ENCODE results near the gene WDR11. TPM values are rescaled to one million over a fixed set of nuclear protein-coding genes. Genes with fewer than 3 reads are reported as not detected.

The WDR11 gene
- total RNA-seq, 1 donor from 2014 or later: 61.2 TPM

DNA sequence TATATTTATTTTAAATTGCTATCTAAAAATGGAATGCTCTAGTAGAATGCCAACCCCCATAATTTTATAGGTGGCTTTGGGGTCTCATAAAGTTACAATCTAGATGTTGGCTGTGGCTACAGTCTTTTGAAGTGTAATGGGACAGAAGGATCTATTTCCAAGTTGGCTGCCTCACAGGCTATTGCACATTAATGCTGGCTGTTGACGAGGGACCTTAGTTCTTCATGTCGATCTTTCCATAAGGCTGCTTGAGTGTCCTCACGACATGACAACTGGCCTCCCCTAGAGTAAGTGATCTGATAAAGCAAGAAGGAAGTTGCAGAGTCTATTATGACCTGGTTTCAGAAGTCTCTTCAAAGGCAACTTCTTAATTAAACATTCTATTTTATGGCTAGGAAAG lies 36.3 kb downstream of the WDR11 start:
- H3K4me3 Mint-ChIP-seq (ENCODE audit: unreplicated experiment): no peak overlapping the region
- H3K27me3 Mint-ChIP-seq (ENCODE audit: unreplicated experiment): no peaks in the 10 kb centered on the region
- TF ChIP-seq, protein P1, sequence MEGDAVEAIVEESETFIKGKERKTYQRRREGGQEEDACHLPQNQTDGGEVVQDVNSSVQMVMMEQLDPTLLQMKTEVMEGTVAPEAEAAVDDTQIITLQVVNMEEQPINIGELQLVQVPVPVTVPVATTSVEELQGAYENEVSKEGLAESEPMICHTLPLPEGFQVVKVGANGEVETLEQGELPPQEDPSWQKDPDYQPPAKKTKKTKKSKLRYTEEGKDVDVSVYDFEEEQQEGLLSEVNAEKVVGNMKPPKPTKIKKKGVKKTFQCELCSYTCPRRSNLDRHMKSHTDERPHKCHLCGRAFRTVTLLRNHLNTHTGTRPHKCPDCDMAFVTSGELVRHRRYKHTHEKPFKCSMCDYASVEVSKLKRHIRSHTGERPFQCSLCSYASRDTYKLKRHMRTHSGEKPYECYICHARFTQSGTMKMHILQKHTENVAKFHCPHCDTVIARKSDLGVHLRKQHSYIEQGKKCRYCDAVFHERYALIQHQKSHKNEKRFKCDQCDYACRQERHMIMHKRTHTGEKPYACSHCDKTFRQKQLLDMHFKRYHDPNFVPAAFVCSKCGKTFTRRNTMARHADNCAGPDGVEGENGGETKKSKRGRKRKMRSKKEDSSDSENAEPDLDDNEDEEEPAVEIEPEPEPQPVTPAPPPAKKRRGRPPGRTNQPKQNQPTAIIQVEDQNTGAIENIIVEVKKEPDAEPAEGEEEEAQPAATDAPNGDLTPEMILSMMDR (IDR thresholded peaks at IDR 0.05; ENCODE audit: unreplicated experiment): no peak
- no peak overlapping the region for H3K27ac Mint-ChIP-seq (ENCODE audit: unreplicated experiment)
- H3K36me3 Mint-ChIP-seq (ENCODE audit: low read depth, unreplicated experiment): peaks cover 27% of the 10 kb centered on the region
- DNase-seq (ENCODE audit: low spot score): no peak
- no peaks in the 10 kb centered on the region for H3K9me3 Mint-ChIP-seq (ENCODE audit: unreplicated experiment)
- H3K4me1 Mint-ChIP-seq (ENCODE audit: unreplicated experiment): no peaks in the 10 kb centered on the region

DNA sequence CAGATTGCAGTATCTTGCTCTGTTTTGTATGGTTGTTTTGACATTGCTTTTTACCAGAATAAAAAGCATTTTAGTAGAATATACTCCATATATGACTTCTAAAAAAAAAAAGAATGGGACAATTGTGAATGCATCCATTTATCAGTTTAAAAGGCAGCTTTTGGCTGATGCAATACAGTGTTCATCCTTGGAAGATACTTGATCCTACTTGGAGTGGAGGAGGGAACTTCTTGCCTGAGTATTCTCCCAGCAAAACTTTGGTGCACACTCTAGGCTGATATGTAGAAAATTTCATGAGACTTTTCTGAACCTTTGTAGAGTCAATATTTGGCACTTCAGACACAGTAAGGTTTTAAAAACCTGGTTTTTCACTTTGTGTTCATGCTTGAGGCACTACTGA lies 40.2 kb downstream of the WDR11 start:
- Mint-ChIP-seq H3K9me3 (ENCODE audit: unreplicated experiment) (no peaks in the 10 kb centered on the region), H3K36me3 (ENCODE audit: low read depth, unreplicated experiment) (peaks cover 27% of the 10 kb centered on the region), H3K4me1 (ENCODE audit: unreplicated experiment) (no peaks in the 10 kb centered on the region), H3K27ac (ENCODE audit: unreplicated experiment) (no peak overlapping the region), H3K4me3 (ENCODE audit: unreplicated experiment) (no peak overlapping the region), H3K27me3 (ENCODE audit: unreplicated experiment) (no peaks in the 10 kb centered on the region)
- DNase-seq (ENCODE audit: low spot score): no peak
- TF ChIP-seq, protein P1 (IDR thresholded peaks at IDR 0.05; ENCODE audit: unreplicated experiment): no peak

DNA sequence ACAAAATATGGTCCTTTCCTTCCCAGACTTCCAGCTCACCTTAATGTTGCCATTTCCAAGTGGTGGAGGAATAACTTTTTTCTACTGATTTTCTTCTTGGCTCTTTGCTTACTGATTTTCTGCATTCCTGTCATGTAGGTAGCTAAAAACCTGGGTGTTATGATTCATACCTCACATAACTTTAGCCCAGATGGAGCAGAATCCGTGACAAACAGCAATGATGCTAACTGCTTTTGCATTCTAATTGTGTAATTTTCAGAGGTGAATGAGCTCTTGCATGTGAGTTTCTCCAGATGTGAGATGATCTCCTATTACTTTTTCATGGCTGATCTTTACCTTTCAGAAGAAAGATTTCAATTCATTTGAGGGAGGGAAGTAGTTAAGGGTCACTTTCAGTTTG lies 43.4 kb downstream of the WDR11 start:
- H3K9me3 Mint-ChIP-seq (ENCODE audit: unreplicated experiment): no peaks in the 10 kb centered on the region
- no peak overlapping the region for H3K27ac Mint-ChIP-seq (ENCODE audit: unreplicated experiment)
- H3K4me3 Mint-ChIP-seq (ENCODE audit: unreplicated experiment): no peak overlapping the region
- peaks cover 2% of the 10 kb centered on the region for H3K4me1 Mint-ChIP-seq (ENCODE audit: unreplicated experiment)
- peaks cover 16% of the 10 kb centered on the region for H3K36me3 Mint-ChIP-seq (ENCODE audit: low read depth, unreplicated experiment)
- TF ChIP-seq, protein P1 (IDR thresholded peaks at IDR 0.05; ENCODE audit: unreplicated experiment): no peak
- no peaks in the 10 kb centered on the region for H3K27me3 Mint-ChIP-seq (ENCODE audit: unreplicated experiment)
- no peak for DNase-seq (ENCODE audit: low spot score)

DNA sequence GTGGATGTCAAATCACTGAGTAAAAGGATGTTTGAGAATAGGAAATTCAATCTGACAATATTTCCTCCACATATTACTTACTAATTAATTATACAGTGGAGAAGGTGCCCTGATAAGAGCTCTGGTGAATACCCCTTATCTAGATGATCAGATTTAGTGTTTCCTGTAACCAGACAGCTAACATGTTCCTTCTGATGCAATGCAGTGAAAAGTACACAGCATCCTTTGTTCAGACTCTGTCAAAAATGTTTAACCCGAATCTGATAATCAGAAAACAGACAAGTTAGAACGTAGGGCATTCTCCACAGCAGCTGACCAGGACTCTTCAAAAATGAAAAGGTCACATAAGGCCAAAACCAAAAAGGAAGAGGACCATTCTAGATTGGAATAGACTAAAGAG lies 46.2 kb downstream of the WDR11 start:
- DNase-seq (ENCODE audit: low spot score): no peak
- Mint-ChIP-seq H3K4me3 (ENCODE audit: unreplicated experiment) (no peak overlapping the region), H3K27me3 (ENCODE audit: unreplicated experiment) (no peaks in the 10 kb centered on the region), H3K4me1 (ENCODE audit: unreplicated experiment) (peaks cover 2% of the 10 kb centered on the region), H3K36me3 (ENCODE audit: low read depth, unreplicated experiment) (peaks cover 14% of the 10 kb centered on the region), H3K9me3 (ENCODE audit: unreplicated experiment) (no peaks in the 10 kb centered on the region), H3K27ac (ENCODE audit: unreplicated experiment) (no peak overlapping the region)
- TF ChIP-seq, protein P1 (IDR thresholded peaks at IDR 0.05; ENCODE audit: unreplicated experiment): no peak

GRCh38 chr10:120905268-120905667 lies 54.1 kb downstream of the WDR11 start:
- Mint-ChIP-seq H3K27me3 (ENCODE audit: unreplicated experiment) (no peaks in the 10 kb centered on the region), H3K9me3 (ENCODE audit: unreplicated experiment) (peaks cover 3% of the 10 kb centered on the region), H3K27ac (ENCODE audit: unreplicated experiment) (no peak overlapping the region), H3K36me3 (ENCODE audit: low read depth, unreplicated experiment) (peaks cover 52% of the 10 kb centered on the region), H3K4me3 (ENCODE audit: unreplicated experiment) (no peak overlapping the region), H3K4me1 (ENCODE audit: unreplicated experiment) (no peaks in the 10 kb centered on the region)
- no peak for DNase-seq (ENCODE audit: low spot score)
- TF ChIP-seq, protein P1 (IDR thresholded peaks at IDR 0.05; ENCODE audit: unreplicated experiment): no peak
